Kidney (tissue), 14 donors: ENCODE data around the gene IDH3B. TPM values are rescaled to one million over a fixed set of nuclear protein-coding genes. Genes with fewer than 3 reads are reported as not detected.
A peak's percentile ranks its signal among the peaks of the same experiment; 100 is the strongest.

Experiments used
- DNase-seq, 5 donors: peaks; one replicate each; pipeline ENCODE4 v3.0.0-alpha.2; 2013 to 2020
- FAIRE-seq: peaks from 2 replicates; lab custom pipeline; 2012; peaks lifted over from hg19 to GRCh38; lab: Jason Lieb, UNC
- H3K27ac ChIP-seq, 2 donors: one replicate each; pipeline ENCODE4 v1.7.0; 2013; ENCODE audit warnings: low read depth in 2 of 2, low read length in 2 of 2, inconsistent platforms in 1 of 2
- H3K27me3 ChIP-seq: one replicate; pipeline ENCODE4 v1.7.1; 2013; ENCODE audit warnings: low read length, inconsistent platforms; ENCODE audit not compliant: control insufficient read depth, insufficient read depth
- H3K36me3 ChIP-seq, 3 donors: one replicate each; pipeline versions ENCODE4 v1.7.0 to v1.7.1; 2013; ENCODE audit warnings: low read length in 3 of 3, control low read depth in 1 of 3, inconsistent platforms in 1 of 3; ENCODE audit not compliant: insufficient read depth in 3 of 3, control insufficient read depth in 2 of 3
- H3K4me1 ChIP-seq, 3 donors: one replicate each; pipeline versions ENCODE4 v1.7.0 to v1.7.1; 2013; ENCODE audit warnings: low read length in 3 of 3, inconsistent platforms in 1 of 3, low read depth in 1 of 3; ENCODE audit not compliant: control insufficient read depth in 2 of 3, insufficient read depth in 2 of 3
- H3K4me3 ChIP-seq, 3 donors: one replicate each; pipeline versions ENCODE4 v1.7.0 to v1.8.1; 2013; ENCODE audit warnings: low read length in 3 of 3, control low read depth in 1 of 3, inconsistent platforms in 1 of 3
- H3K9ac ChIP-seq, 3 donors: one replicate each; pipeline versions ENCODE4 v1.7.0 to v1.7.1; 2013; ENCODE audit warnings: low read length in 3 of 3, control low read depth in 1 of 3, inconsistent platforms in 1 of 3
- H3K9me3 ChIP-seq, 3 donors: one replicate each; pipeline versions ENCODE4 v1.7.0 to v1.7.1; 2013; ENCODE audit warnings: low read length in 3 of 3, control low read depth in 1 of 3, inconsistent platforms in 1 of 3; ENCODE audit not compliant: control insufficient read depth in 2 of 3, insufficient read depth in 1 of 3
- CTCF ChIP-seq: IDR thresholded peaks from 3 replicates; pipeline ENCODE4 v1.5.1; 2012; ENCODE audit warnings: mild to moderate bottlenecking, moderate library complexity, borderline replicate concordance; ENCODE audit not compliant: insufficient read depth; ENCODE audit errors: extremely low read depth
- intact Hi-C: fragments of 100-400 bp; cut with DNase I; formaldehyde crosslinking; loops from one replicate; pipeline ENCODE4 v1.11.1; 2022
- polyA plus RNA-seq: library from polyadenylated mRNA; stranded (reverse); fragments of 350-450 nt; fragmentation: Illumina TruSeq; extraction: RNeasy Lipid Tissue Mini Kit (QIAGEN cat#74804); gene quantifications from one replicate; pipeline ENCODE4 v1.2.3, GENCODE V29; 2014; ENCODE audit warnings: low read depth, low replicate concordance; ENCODE audit not compliant: insufficient read depth
- total RNA-seq: library from RNA; stranded (reverse); fragmentation: NEBNext Ultra II Directional; extraction: Animal tissue kit (Norgen Biotek cat#: 25700); gene quantifications from one replicate; pipeline ENCODE4 v1.2.1, GENCODE V29; 2021
- donor health status: control.
- donor health status: control.
- donor health status: control.
- donor health status: control.
- donor health status: control.
- donor health status: DM: yes; HTN: yes; CAD: no.
- donor health status: Normal renal cell carcinoma (clear cell type).

The IDH3B gene
- total and polyA plus RNA-seq, 2 donors from 2014 or later: 77.3 to 134 TPM

- intact Hi-C loops: no loop called here
- H3K27ac ChIP-seq: no peak overlapping the region
- H3K36me3 ChIP-seq: no peaks in the 10 kb centered on the region
- TF ChIP-seq CTCF: no peak
- DNase-seq (peak in 4 of 5 donors; percentile 39 to 71 (median 52)), FAIRE-seq (no peak)
- H3K9ac ChIP-seq: no peak overlapping the region
- peaks cover 0 to 4% (median 0%) of the 10 kb centered on the region in 3 donors for H3K4me1 ChIP-seq
- H3K27me3 ChIP-seq: peaks cover 8% of the 10 kb centered on the region
- no peaks in the 10 kb centered on the region for H3K9me3 ChIP-seq
- no peak overlapping the region for H3K4me3 ChIP-seq
Observed at GRCh38 chr20:2694008-2694471, 30.0 kb upstream of the IDH3B start.

- FAIRE-seq (no peak), DNase-seq (peak; percentile 45 to 84 (median 65))
- Histone ChIP-seq H3K27ac (no peak overlapping the region), H3K27me3 (peaks cover 8% of the 10 kb centered on the region), H3K9ac (no peak overlapping the region), H3K9me3 (no peaks in the 10 kb centered on the region), H3K4me3 (no peak overlapping the region), H3K36me3 (no peaks in the 10 kb centered on the region), H3K4me1 (peaks cover 0 to 4% (median 0%) of the 10 kb centered on the region in 3 donors)
- intact Hi-C loops: no loop called here
- no peak for TF ChIP-seq CTCF
Observed at GRCh38 chr20:2693286-2694007, 29.4 kb upstream of the IDH3B start.

- H3K4me1 ChIP-seq: peaks cover 0 to 4% (median 0%) of the 10 kb centered on the region in 3 donors
- no peak overlapping the region for H3K4me3 ChIP-seq
- no peaks in the 10 kb centered on the region for H3K9me3 ChIP-seq
- intact Hi-C loops: no loop called here
- no peak overlapping the region for H3K9ac ChIP-seq
- H3K27me3 ChIP-seq: peaks cover 8% of the 10 kb centered on the region
- DNase-seq (peak in 2 of 5 donors; percentile 5 to 51), FAIRE-seq (no peak)
- H3K36me3 ChIP-seq: no peaks in the 10 kb centered on the region
- H3K27ac ChIP-seq: no peak overlapping the region
- no peak for TF ChIP-seq CTCF
Observed at GRCh38 chr20:2692886-2693285, 28.9 kb upstream of the IDH3B start.
